Smooth muscle cell (in vitro differentiated cells): ENCODE results near the gene RPS3. TPM values are rescaled to one million over a fixed set of nuclear protein-coding genes. Genes with fewer than 3 reads are reported as not detected.

ENCODE experiments used
- DNase-seq: peaks from one replicate; lab custom pipeline; 2025; ENCODE audit not compliant: unreplicated experiment; lab: John Stamatoyannopoulos, UW
- H2AFZ ChIP-seq: fragments of 200-600 bp; sonication (generic); 2 replicates; pipeline ENCODE4 v1.6.0; 2016; ENCODE audit warnings: antibody characterized with exemption, low read depth, mild to moderate bottlenecking
- H3F3A ChIP-seq: fragments of 200-600 bp; sonication (generic); 2 replicates; pipeline ENCODE4 v1.6.0; 2017; ENCODE audit warnings: antibody characterized with exemption, low read depth
- H3K27ac ChIP-seq: fragments of 200-600 bp; sonication (generic); 2 replicates; pipeline ENCODE4 v1.5.1; 2016; ENCODE audit warnings: low read depth, mild to moderate bottlenecking
- H3K27me3 ChIP-seq: fragments of 200-600 bp; sonication (generic); 2 replicates; pipeline ENCODE4 v1.6.1; 2016; ENCODE audit warnings: low read depth, mild to moderate bottlenecking
- H3K36me3 ChIP-seq: fragments of 200-600 bp; sonication (generic); 2 replicates; pipeline ENCODE4 v1.5.1; 2016; ENCODE audit warnings: low read depth
- H3K4me1 ChIP-seq: fragments of 200-600 bp; sonication (generic); 2 replicates; pipeline ENCODE4 v1.5.1; 2016; ENCODE audit warnings: low read depth
- H3K4me2 ChIP-seq: fragments of 200-600 bp; sonication (generic); 2 replicates; pipeline ENCODE4 v1.6.0; 2016; ENCODE audit warnings: mild to moderate bottlenecking
- H3K4me3 ChIP-seq: fragments of 200-600 bp; sonication (generic); 2 replicates; pipeline ENCODE4 v1.5.1; 2016; ENCODE audit warnings: mild to moderate bottlenecking
- H3K79me2 ChIP-seq: fragments of 200-600 bp; sonication (generic); 2 replicates; pipeline ENCODE4 v1.6.0; 2016; ENCODE audit warnings: low read depth, mild to moderate bottlenecking
- H3K9ac ChIP-seq: fragments of 200-600 bp; sonication (generic); 2 replicates; pipeline ENCODE4 v1.6.0; 2016; ENCODE audit warnings: low read depth
- H3K9me3 ChIP-seq: fragments of 200-600 bp; sonication (generic); replicated peaks from 2 replicates; pipeline ENCODE4 v1.5.1; 2016; ENCODE audit warnings: low read depth
- H4K20me1 ChIP-seq: fragments of 200-600 bp; sonication (generic); 2 replicates; pipeline ENCODE4 v1.6.0; 2016; ENCODE audit warnings: low read depth
- CTCF ChIP-seq: fragments of 200-600 bp; sonication (generic); IDR thresholded peaks from 2 replicates; pipeline ENCODE4 v1.5.1; 2017; ENCODE audit warnings: borderline replicate concordance, mild to moderate bottlenecking, antibody characterized with exemption; ENCODE audit not compliant: insufficient read depth, poor library complexity, severe bottlenecking
- WGBS: methylation state at CpG from one replicate; pipeline ENCODE4 v1.1.7; 2016; ENCODE audit warnings: low lambda C conversion rate; 5-methylcytosine and 5-hydroxymethylcytosine counted together
- polyA plus RNA-seq: library from polyadenylated mRNA; unstranded; fragments of >200 nt; fragmentation: Nextera tagmentation; extraction: Ambion mirVana; gene quantifications from 2 replicates; pipeline ENCODE4 v1.2.1, GENCODE V29; 2016
- total RNA-seq: library from RNA; depleted of rRNA; stranded (reverse); fragments of >200 nt; gene quantifications from 2 replicates; pipeline ENCODE4 v1.2.3, GENCODE V29; 2014

The RPS3 gene
- total and polyA plus RNA-seq, 2 experiments from 2014 or later: 794 to 989 TPM

GRCh38 chr11:75402002-75402773 is 2.9 kb downstream of the RPS3 start:
- peak overlapping the region; percentile 89 for H3K4me3 ChIP-seq
- no peak for TF ChIP-seq CTCF
- no peaks in the 10 kb centered on the region for H3K27me3 ChIP-seq
- WGBS: 93% methylated on average over 10 of the region's 10 CpGs
- peaks cover 21% of the 10 kb centered on the region for H3K36me3 ChIP-seq
- H3F3A ChIP-seq: peaks cover 40% of the 10 kb centered on the region
- peaks cover 77% of the 10 kb centered on the region for H4K20me1 ChIP-seq
- peak overlapping the region; percentile 94 for H3K4me2 ChIP-seq
- peaks cover 15% of the 10 kb centered on the region for H3K4me1 ChIP-seq
- no peaks in the 10 kb centered on the region for H3K9me3 ChIP-seq
- no peak for DNase-seq
- peaks cover 77% of the 10 kb centered on the region for H3K79me2 ChIP-seq
- H3K27ac ChIP-seq: peak overlapping the region; percentile 86
- H2AFZ ChIP-seq: no peak overlapping the region
- peak overlapping the region; percentile 93 for H3K9ac ChIP-seq

DNA sequence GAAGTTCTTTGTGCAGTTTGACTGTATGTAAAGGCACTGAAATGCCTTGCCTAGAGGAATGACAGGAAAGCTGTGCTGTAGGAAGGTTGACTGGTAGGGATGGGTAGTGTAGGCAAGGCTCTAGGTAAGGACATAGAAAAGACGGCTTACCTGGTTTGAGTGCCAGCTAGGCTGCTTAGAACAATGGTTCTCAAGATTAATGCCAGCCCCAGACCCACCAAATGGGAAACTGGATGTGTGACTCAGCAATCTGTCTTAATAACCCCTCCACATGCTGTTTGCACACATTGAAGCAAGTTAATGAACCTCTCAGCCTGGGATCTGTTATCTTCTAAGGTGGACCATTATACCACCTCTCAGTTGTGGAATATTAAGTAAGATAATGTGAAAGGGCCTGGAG is 3.7 kb downstream of the RPS3 start:
- H4K20me1 ChIP-seq: peaks cover 85% of the 10 kb centered on the region
- H3K4me2 ChIP-seq: no peak overlapping the region
- H3F3A ChIP-seq: peaks cover 41% of the 10 kb centered on the region
- peaks cover 21% of the 10 kb centered on the region for H3K36me3 ChIP-seq
- peak overlapping the region; percentile 27 for H3K9ac ChIP-seq
- peaks cover 15% of the 10 kb centered on the region for H3K4me1 ChIP-seq
- 89% methylated on average over 1 of the region's 1 CpG for WGBS
- TF ChIP-seq CTCF: no peak
- no peak overlapping the region for H3K4me3 ChIP-seq
- no peaks in the 10 kb centered on the region for H3K27me3 ChIP-seq
- no peak for DNase-seq
- no peaks in the 10 kb centered on the region for H3K9me3 ChIP-seq
- peaks cover 79% of the 10 kb centered on the region for H3K79me2 ChIP-seq
- no peak overlapping the region for H2AFZ ChIP-seq
- peak overlapping the region; percentile 86 for H3K27ac ChIP-seq

DNA sequence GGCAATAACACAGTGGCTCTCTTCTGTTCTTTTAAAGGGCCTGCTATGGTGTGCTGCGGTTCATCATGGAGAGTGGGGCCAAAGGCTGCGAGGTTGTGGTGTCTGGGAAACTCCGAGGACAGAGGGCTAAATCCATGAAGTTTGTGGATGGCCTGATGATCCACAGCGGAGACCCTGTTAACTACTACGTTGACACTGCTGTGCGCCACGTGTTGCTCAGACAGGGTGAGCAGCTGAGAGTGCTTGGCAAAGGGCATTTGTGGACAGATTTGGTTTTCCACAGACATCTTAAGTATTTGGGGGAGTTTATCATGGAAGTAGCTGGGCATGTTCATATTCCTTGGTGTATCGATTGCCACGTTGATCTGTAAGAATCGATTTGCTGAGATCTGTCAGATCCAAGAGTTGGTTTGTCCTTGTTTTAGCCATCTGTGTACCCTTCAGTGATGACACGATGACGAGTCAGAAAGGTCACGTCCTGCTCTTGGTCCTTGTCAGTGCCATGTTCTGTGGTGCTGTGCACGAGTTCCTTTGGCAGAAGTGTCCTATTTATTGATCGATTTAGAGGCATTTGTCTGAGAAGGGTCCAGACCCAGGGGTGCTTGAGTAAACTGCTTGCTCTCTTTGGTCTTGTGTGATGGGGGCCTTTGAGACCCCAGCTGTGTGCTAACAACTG is 4.8 kb downstream of the RPS3 start:
- H3K9ac ChIP-seq: no peak overlapping the region
- no peak overlapping the region for H2AFZ ChIP-seq
- peaks cover 50% of the 10 kb centered on the region for H3F3A ChIP-seq
- peaks cover 15% of the 10 kb centered on the region for H3K4me1 ChIP-seq
- peaks cover 95% of the 10 kb centered on the region for H4K20me1 ChIP-seq
- no peak overlapping the region for H3K4me2 ChIP-seq
- H3K36me3 ChIP-seq: peaks cover 21% of the 10 kb centered on the region
- WGBS: 94% methylated on average over 15 of the region's 15 CpGs
- H3K27me3 ChIP-seq: no peaks in the 10 kb centered on the region
- H3K79me2 ChIP-seq: peaks cover 89% of the 10 kb centered on the region
- peak overlapping the region; percentile 86 for H3K27ac ChIP-seq
- no peak for TF ChIP-seq CTCF
- no peaks in the 10 kb centered on the region for H3K9me3 ChIP-seq
- H3K4me3 ChIP-seq: no peak overlapping the region
- DNase-seq: no peak
